ENCODE data around the gene ATG101.

- TF ChIP-seq POLR2A (IDR thresholded peaks at IDR 0.05) (no peak), CTCF (IDR thresholded peaks at IDR 0.05) (no peak)
Observed at GRCh38 chr12:52086944-52087835, 17.4 kb downstream of the ATG101 start.
